Adrenal gland (tissue), 12 donors: ENCODE data around the gene HEXIM1. TPM values are rescaled to one million over a fixed set of nuclear protein-coding genes. Genes with fewer than 3 reads are reported as not detected.

Experiments used
- DNase-seq, 7 donors: peaks; one replicate each; pipeline ENCODE4 v3.0.0-alpha.2; 2019 to 2020
- H3K27ac ChIP-seq, 5 donors: fragments of 200-600 bp; sonication (generic) in 4 of 5; 1 replicate in 3 of 5; 2 replicates in 2 of 5; pipeline versions ENCODE4 v1.5.1 to v1.8.0; 2016 to 2020; ENCODE audit warnings: mild to moderate bottlenecking in 1 of 5
- H3K27me3 ChIP-seq: fragments of 200-600 bp; 2 replicates; pipeline ENCODE4 v1.8.0; 2021
- H3K36me3 ChIP-seq, 2 donors: fragments of 200-600 bp; replicated peaks in 1 of 2; 1 replicate in 1 of 2; 2 replicates in 1 of 2; pipeline versions ENCODE4 v1.5.1 to v1.8.0; 2018 to 2022
- H3K4me1 ChIP-seq, 2 donors: fragments of 200-600 bp; replicated peaks in 1 of 2; 1 replicate in 1 of 2; 2 replicates in 1 of 2; pipeline versions ENCODE4 v1.5.1 to v1.8.0; 2018 to 2021
- H3K4me3 ChIP-seq, 4 donors: fragments of 200-600 bp; sonication (generic) in 3 of 4; one replicate each; pipeline ENCODE4 v1.5.1; 2016 to 2018
- H3K9me3 ChIP-seq, 3 donors: fragments of 200-600 bp; sonication (generic) in 1 of 3; replicated peaks in 1 of 3; 1 replicate in 2 of 3; 2 replicates in 1 of 3; pipeline versions ENCODE4 v1.5.1 to v1.8.0; 2016 to 2021
- CTCF ChIP-seq, 6 experiments: fragments of 450-650 bp in 4 of 6; fragments of 200-600 bp in 2 of 6; sonication (generic) in 1 of 6; IDR thresholded peaks; 1 replicate in 5 of 6; 2 replicates in 1 of 6; pipeline versions ENCODE4 v1.5.1 to v1.8.0; 2016 to 2021; ENCODE audit warnings: antibody characterized with exemption in 6 of 6, mild to moderate bottlenecking in 2 of 6, moderate library complexity in 1 of 6
- POLR2A ChIP-seq, 2 donors: fragments of 450-650 bp; IDR thresholded peaks; one replicate each; pipeline ENCODE4 v1.6.1; 2017; ENCODE audit warnings: antibody characterized with exemption in 2 of 2, mild to moderate bottlenecking in 2 of 2, moderate library complexity in 1 of 2
- WGBS, 4 donors: extraction: QIAGEN DNeasy Blood & Tissue Kit in 2 of 4; methylation state at CpG; one replicate each; pipeline versions ENCODE4 v1.1.5 to v1.1.7; 2013 to 2017; 5-methylcytosine and 5-hydroxymethylcytosine counted together
- intact Hi-C, 2 donors: fragments of 100-400 bp; cut with DNase I; formaldehyde crosslinking; loops; one replicate each; pipeline versions ENCODE4 v1.14.1 to v1.15.0; 2022 to 2023
- polyA plus RNA-seq, 3 donors: library from polyadenylated mRNA; stranded (reverse); fragments of 200-250 nt in 2 of 3; fragments of 350-450 nt in 1 of 3; fragmentation: Illumina TruSeq in 1 of 3; extraction: RNeasy Lipid Tissue Mini Kit (QIAGEN cat#74804) in 1 of 3; gene quantifications; one replicate each; pipeline ENCODE4 v1.2.3, GENCODE V29; 2013 to 2014
- total RNA-seq, 9 donors: library from RNA; depleted of rRNA in 4 of 9; stranded (reverse); fragments of >200 nt in 4 of 9; fragments of 120-200 nt in 1 of 9; fragmentation: NEBNext Ultra II Directional in 1 of 9; extraction: Animal tissue kit (Norgen Biotek cat#: 25700) in 1 of 9; gene quantifications; one replicate each; pipeline versions ENCODE4 v1.1.0 to v1.2.4, GENCODE V29; 2013 to 2023
- donor health status: healthy with polysubstance abuse.
- donor health status: Bipolar disorder and iron deficiency.
- donor health status: DM: yes; HTN: yes; CAD: no.
- donor health status: DM: no; HTN: no; CAD: no.
- donor health status: DM: no; HTN: no; CAD: no.
- donor health status: DM: yes; HTN: yes; CAD: no.

The HEXIM1 gene
- total and polyA plus RNA-seq, 12 donors: 19.4 to 159 (median 30.9) TPM

GRCh38 chr17:45101883-45102811 lies 46.1 kb upstream of the HEXIM1 start:
- Histone ChIP-seq H3K36me3 (peaks cover 0 to 77% of the 10 kb centered on the region in 2 donors), H3K27ac (peak overlapping the region in 4 of 5 donors; percentile 61 to 80 (median 72)), H3K27me3 (no peaks in the 10 kb centered on the region), H3K9me3 (no peaks in the 10 kb centered on the region), H3K4me3 (no peak overlapping the region), H3K4me1 (peaks cover 0 to 30% of the 10 kb centered on the region in 2 donors)
- TF ChIP-seq CTCF (IDR thresholded peaks at IDR 0.05) (no peak), POLR2A (IDR thresholded peaks at IDR 0.05) (peak in 1 of 2 donors; percentile 46)
- intact Hi-C loops: loop anchor here in 1 of 2 donors (10.0 kb wide), 1 partner anchor 187 kb away; the partner anchor contains the start of gene GFAP
- DNase-seq: peak in 6 of 7 donors; percentile 64 to 80 (median 74)
- WGBS, 4 donors: 61 to 68% (median 65%) methylated on average over 11 to 12 of the region's 12 CpGs

GRCh38 chr17:45102856-45103255 lies 45.4 kb upstream of the HEXIM1 start:
- Histone ChIP-seq H3K4me1 (peaks cover 0 to 25% of the 10 kb centered on the region in 2 donors), H3K36me3 (peaks cover 0 to 76% of the 10 kb centered on the region in 2 donors), H3K27ac (peak overlapping the region in 2 of 5 donors; percentile 78 to 80), H3K9me3 (no peaks in the 10 kb centered on the region), H3K4me3 (no peak overlapping the region), H3K27me3 (no peaks in the 10 kb centered on the region)
- TF ChIP-seq CTCF (IDR thresholded peaks at IDR 0.05): no peak
- no peak for TF ChIP-seq POLR2A (IDR thresholded peaks at IDR 0.05)
- WGBS, 4 donors: 87 to 95% (median 91%) methylated on average over 8 to 9 of the region's 9 CpGs
- intact Hi-C loops: loop anchor here in 1 of 2 donors (10.0 kb wide), 1 partner anchor 188 kb away; the partner anchor contains the start of gene GFAP
- no peak for DNase-seq

GRCh38 chr17:45103269-45103795 lies 44.9 kb upstream of the HEXIM1 start:
- peak overlapping the region in 2 of 5 donors; percentile 12 to 80 for H3K27ac ChIP-seq
- H3K36me3 ChIP-seq: peaks cover 0 to 76% of the 10 kb centered on the region in 2 donors
- H3K27me3 ChIP-seq: no peaks in the 10 kb centered on the region
- DNase-seq: peak in 1 of 7 donors; percentile 81
- H3K4me3 ChIP-seq: no peak overlapping the region
- no peaks in the 10 kb centered on the region for H3K9me3 ChIP-seq
- TF ChIP-seq POLR2A (IDR thresholded peaks at IDR 0.05): no peak
- intact Hi-C loops: loop anchor here in 1 of 2 donors (10.0 kb wide), 1 partner anchor 189 kb away; the partner anchor contains the start of gene GFAP
- 77 to 83% (median 80%) methylated on average over 7 to 9 of the region's 9 CpGs for WGBS, 4 donors
- peaks cover 0 to 23% of the 10 kb centered on the region in 2 donors for H3K4me1 ChIP-seq

- Histone ChIP-seq H3K4me3 (no peak overlapping the region), H3K9me3 (no peaks in the 10 kb centered on the region), H3K36me3 (peaks cover 0 to 76% of the 10 kb centered on the region in 2 donors), H3K27ac (peak overlapping the region in 2 of 5 donors; percentile 12 to 34), H3K27me3 (no peaks in the 10 kb centered on the region), H3K4me1 (peaks cover 0 to 17% of the 10 kb centered on the region in 2 donors)
- TF ChIP-seq CTCF (IDR thresholded peaks at IDR 0.05) (no peak), POLR2A (IDR thresholded peaks at IDR 0.05) (no peak)
- intact Hi-C loops: loop anchor here (2.0 to 10.0 kb wide), 2 partner anchors 23 to 189 kb away; partner anchors contain the start of gene GFAP (in 1 of the 2)
- DNase-seq: no peak
- 82 to 88% (median 85%) methylated on average over 4 to 8 of the region's 8 CpGs for WGBS, 4 donors
Measured at GRCh38 chr17:45104029-45104428, 44.2 kb upstream of the HEXIM1 start.
